ENCODE measurements around the gene TCP11L1. TPM values are rescaled to one million over a fixed set of nuclear protein-coding genes. Genes with fewer than 3 reads are reported as not detected.

Gene TCP11L1
- total RNA-seq = 13.4 and 14.8 TPM in 2 replicates

GRCh38 chr11:33039274-33040032 lies at the start of gene TCP11L1:
Gene TCP11L1, plus strand, starts transcription at chr11:33039572. Its CDS starts 4,202 bp downstream, at chr11:33043774.
- peak; percentile 77 for DNase-seq (ENCODE audit: low read depth, low spot score)

- no peak for DNase-seq (ENCODE audit: low read depth, low spot score)
These were observed 48.9 kb upstream of the TCP11L1 start for GRCh38 chr11:32990481-32990880.

- no peak for DNase-seq (ENCODE audit: low read depth, low spot score)
These were observed 47.9 kb upstream of the TCP11L1 start for GRCh38 chr11:32991427-32991826.

GRCh38 chr11:32991898-32992297 lies 47.5 kb upstream of the TCP11L1 start:
- DNase-seq (ENCODE audit: low read depth, low spot score) = no peak

GRCh38 chr11:33000181-33000580 lies 39.2 kb upstream of the TCP11L1 start:
- DNase-seq (ENCODE audit: low read depth, low spot score) = no peak

GRCh38 chr11:33001281-33001680 lies 38.1 kb upstream of the TCP11L1 start:
- no peak for DNase-seq (ENCODE audit: low read depth, low spot score)

- DNase-seq (ENCODE audit: low read depth, low spot score) = no peak
These were observed 37.4 kb upstream of the TCP11L1 start for GRCh38 chr11:33001751-33002542.

- DNase-seq (ENCODE audit: low read depth, low spot score) = no peak
These were observed 34.2 kb upstream of the TCP11L1 start for GRCh38 chr11:33005175-33005574.

GRCh38 chr11:33006010-33006409 lies 33.4 kb upstream of the TCP11L1 start:
- DNase-seq (ENCODE audit: low read depth, low spot score) = no peak

- no peak for DNase-seq (ENCODE audit: low read depth, low spot score)
These were observed 25.6 kb upstream of the TCP11L1 start for GRCh38 chr11:33013755-33014154.

- no peak for DNase-seq (ENCODE audit: low read depth, low spot score)
These were observed 23.5 kb upstream of the TCP11L1 start, which contains the start of gene DEPDC7 for GRCh38 chr11:33015621-33016551. Gene DEPDC7, plus strand, starts transcription at chr11:33015878. Its CDS starts 78 bp downstream, at chr11:33015956.

- no peak for DNase-seq (ENCODE audit: low read depth, low spot score)
These were observed 22.7 kb upstream of the TCP11L1 start for GRCh38 chr11:33016654-33017053.

GRCh38 chr11:33017478-33017877 lies 21.9 kb upstream of the TCP11L1 start:
- DNase-seq (ENCODE audit: low read depth, low spot score) = no peak

- no peak for DNase-seq (ENCODE audit: low read depth, low spot score)
These were observed 21.4 kb upstream of the TCP11L1 start for GRCh38 chr11:33017965-33018364.

GRCh38 chr11:33018840-33019239 lies 20.5 kb upstream of the TCP11L1 start:
- no peak for DNase-seq (ENCODE audit: low read depth, low spot score)

- no peak for DNase-seq (ENCODE audit: low read depth, low spot score)
These were observed 17.9 kb upstream of the TCP11L1 start for GRCh38 chr11:33021501-33021900.

- DNase-seq (ENCODE audit: low read depth, low spot score) = no peak
These were observed 17.4 kb upstream of the TCP11L1 start for GRCh38 chr11:33021937-33022336.

GRCh38 chr11:33025339-33025722 lies 14.0 kb upstream of the TCP11L1 start:
- DNase-seq (ENCODE audit: low read depth, low spot score) = no peak

GRCh38 chr11:33027233-33027632 lies 12.1 kb upstream of the TCP11L1 start:
- no peak for DNase-seq (ENCODE audit: low read depth, low spot score)

GRCh38 chr11:33027846-33028536 lies 11.4 kb upstream of the TCP11L1 start:
- DNase-seq (ENCODE audit: low read depth, low spot score) = no peak

GRCh38 chr11:33028537-33028914 lies 10.8 kb upstream of the TCP11L1 start:
- no peak for DNase-seq (ENCODE audit: low read depth, low spot score)

All from pulmonary artery endothelial cell (primary cell).